Body of pancreas (tissue), 4 donors: ENCODE results near the gene FAM170B. TPM values are rescaled to one million over a fixed set of nuclear protein-coding genes. Genes with fewer than 3 reads are reported as not detected.

Experiments used
- ATAC-seq: fragments of 150-250 bp; one replicate; pipeline ENCODE4 v1.9.1; 2016
- DNase-seq, 4 donors: peaks; one replicate each; pipeline ENCODE4 v3.0.0-alpha.2; 2019
- H3K27ac ChIP-seq, 4 donors: fragments of 200-600 bp; sonication (generic); 1 replicate in 3 of 4; 2 replicates in 1 of 4; pipeline versions ENCODE4 v1.5.1 to v1.6.1; 2016 to 2019; ENCODE audit warnings: mild to moderate bottlenecking in 1 of 4, mixed read lengths in 1 of 4, moderate library complexity in 1 of 4
- H3K27me3 ChIP-seq, 2 donors: fragments of 200-600 bp; sonication (generic); one replicate each; pipeline ENCODE4 v1.6.0; 2016; ENCODE audit warnings: mild to moderate bottlenecking in 1 of 2
- H3K36me3 ChIP-seq, 2 donors: fragments of 200-600 bp; sonication (generic); replicated peaks in 1 of 2; 2 replicates each; pipeline ENCODE4 v1.5.1; 2016; ENCODE audit warnings: low read depth in 2 of 2; ENCODE audit not compliant: insufficient read depth in 1 of 2
- H3K4me1 ChIP-seq: fragments of 200-600 bp; sonication (generic); one replicate; pipeline ENCODE4 v1.6.0; 2016
- H3K4me3 ChIP-seq, 2 donors: fragments of 200-600 bp; sonication (generic); 1 replicate in 1 of 2; 2 replicates in 1 of 2; pipeline ENCODE4 v1.5.1; 2016 to 2019
- H3K9me3 ChIP-seq, 3 donors: fragments of 200-600 bp; sonication (generic); 1 replicate in 2 of 3; 2 replicates in 1 of 3; pipeline ENCODE4 v1.5.1; 2016
- CTCF ChIP-seq, 7 experiments: fragments of 450-650 bp in 4 of 7; fragments of 200-600 bp in 3 of 7; sonication (generic) in 3 of 7; IDR thresholded peaks; one replicate each; pipeline ENCODE4 v1.5.1; 2016 to 2019; ENCODE audit warnings: antibody characterized with exemption in 7 of 7
- POLR2A ChIP-seq, 3 donors: fragments of 450-650 bp; IDR thresholded peaks; one replicate each; pipeline ENCODE4 v1.6.1; 2016; ENCODE audit warnings: antibody characterized with exemption in 3 of 3, mild to moderate bottlenecking in 2 of 3
- WGBS, 2 donors: methylation state at CpG; one replicate each; pipeline ENCODE4 v1.1.5; 2017; 5-methylcytosine and 5-hydroxymethylcytosine counted together
- intact Hi-C: fragments of 100-400 bp; cut with DNase I; formaldehyde crosslinking; loops from one replicate; pipeline ENCODE4 v1.15.1; 2023
- total RNA-seq, 2 donors: library from RNA; depleted of rRNA; stranded (reverse); fragments of >200 nt; gene quantifications; one replicate each; pipeline ENCODE4 v1.1.0, GENCODE V29; 2016

FAM170B gene
- total RNA-seq, 2 donors from 2014 or later, result not detected

GRCh38 chr10:49116509-49117375 lies 17.1 kb downstream of the FAM170B start:
- Histone ChIP-seq H3K27me3 (no peaks in the 10 kb centered on the region), H3K36me3 (no peaks in the 10 kb centered on the region), H3K9me3 (no peaks in the 10 kb centered on the region), H3K4me3 (no peak overlapping the region), H3K4me1 (peaks cover 6% of the 10 kb centered on the region), H3K27ac (no peak overlapping the region)
- 78 to 86% methylated on average over 5 of the region's 5 CpGs for WGBS, 2 donors
- intact Hi-C loops, result no loop called here
- no peak for ATAC-seq
- no peak for DNase-seq
- TF ChIP-seq POLR2A (IDR thresholded peaks at IDR 0.05) (no peak), CTCF (IDR thresholded peaks at IDR 0.05) (no peak)

GRCh38 chr10:49115796-49116508 lies 17.9 kb downstream of the FAM170B start:
- H3K36me3 ChIP-seq, result no peaks in the 10 kb centered on the region
- WGBS, 2 donors, result 78 to 87% methylated on average over 10 to 14 of the region's 14 CpGs
- H3K4me1 ChIP-seq, result peaks cover 6% of the 10 kb centered on the region
- H3K27me3 ChIP-seq, result no peaks in the 10 kb centered on the region
- H3K9me3 ChIP-seq, result no peaks in the 10 kb centered on the region
- intact Hi-C loops, result no loop called here
- H3K27ac ChIP-seq, result no peak overlapping the region
- ATAC-seq, result peak; percentile 13
- TF ChIP-seq POLR2A (IDR thresholded peaks at IDR 0.05) (no peak), CTCF (IDR thresholded peaks at IDR 0.05) (no peak)
- H3K4me3 ChIP-seq, result no peak overlapping the region
- DNase-seq, result no peak

GRCh38 chr10:49115015-49115795 lies 18.6 kb downstream of the FAM170B start, which contains the start of gene VSTM4:
Gene VSTM4, minus strand, starts transcription at chr10:49115522. Its CDS starts 37 bp downstream, at chr10:49115485.
- Histone ChIP-seq H3K27me3 (no peaks in the 10 kb centered on the region), H3K27ac (no peak within 1 kb of the TSS), H3K4me3 (no peak within 1 kb of the TSS), H3K36me3 (no peaks in the 10 kb centered on the region), H3K4me1 (peaks cover 6% of the 10 kb centered on the region), H3K9me3 (no peaks in the 10 kb centered on the region)
- DNase-seq, result peak in 2 of 4 donors; percentile 21 to 47
- WGBS, 2 donors, result 3 to 4% methylated on average over 8 to 56 of the region's 95 CpGs
- ATAC-seq, result peak; percentile 69
- TF ChIP-seq CTCF (IDR thresholded peaks at IDR 0.05) (no peak), POLR2A (IDR thresholded peaks at IDR 0.05) (no peak)
- intact Hi-C loops, result no loop called here

DNA sequence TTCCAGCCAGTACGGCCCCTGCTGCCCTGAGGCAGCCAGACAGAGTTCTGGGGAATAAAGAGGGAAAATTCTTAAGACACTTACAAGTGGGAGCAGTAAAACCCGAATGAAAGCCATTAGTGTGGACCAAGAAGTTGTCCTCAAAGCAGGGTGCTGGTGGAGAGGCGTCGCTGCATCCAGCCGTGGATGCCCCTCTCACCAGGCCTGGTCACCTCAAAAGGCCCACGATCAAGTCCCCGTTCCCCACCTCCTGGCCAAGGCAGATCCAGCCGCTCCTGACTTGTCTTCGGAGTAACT lies 19.2 kb downstream of the FAM170B start:
- Histone ChIP-seq H3K4me1 (peaks cover 6% of the 10 kb centered on the region), H3K4me3 (no peak overlapping the region), H3K36me3 (no peaks in the 10 kb centered on the region), H3K27me3 (no peaks in the 10 kb centered on the region), H3K9me3 (no peaks in the 10 kb centered on the region), H3K27ac (no peak overlapping the region)
- DNase-seq (no peak), ATAC-seq (no peak)
- TF ChIP-seq POLR2A (IDR thresholded peaks at IDR 0.05) (no peak), CTCF (IDR thresholded peaks at IDR 0.05) (no peak)
- 39 to 45% methylated on average over 6 to 9 of the region's 9 CpGs for WGBS, 2 donors
- intact Hi-C loops, result no loop called here
